HS-5 (cell line): ENCODE measurements around the gene CHMP1B.
"Not testable (repeated sequence)": the region's sequence is repeated elsewhere in the genome, so short reads cannot be mapped to it uniquely, and the experiment has no call there.

Experiments
- DNase-seq: peaks from one replicate; pipeline ENCODE4 v3.0.0-alpha.2; 2012; ENCODE audit warnings: low read depth

Gene CHMP1B

DNA sequence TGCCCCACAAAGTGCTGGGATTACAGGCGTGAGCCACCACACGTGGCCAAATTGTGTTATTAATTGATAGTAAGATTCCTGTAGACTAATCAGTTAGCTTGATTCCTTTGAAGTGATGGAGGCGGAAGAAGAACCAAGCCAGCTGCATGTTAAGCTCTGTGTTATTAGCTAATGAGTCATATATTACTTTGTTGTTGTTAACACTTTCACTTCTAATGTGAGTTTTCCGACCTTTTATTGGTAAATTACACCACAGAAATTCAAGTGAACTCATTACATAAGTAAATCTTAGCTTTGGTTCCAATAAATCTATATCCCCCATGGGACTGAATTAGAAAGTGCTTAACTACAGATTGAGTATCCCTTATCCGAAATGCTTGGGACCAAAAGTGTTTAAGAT is 20.3 kb downstream of the CHMP1B start:
- DNase-seq = no peak

DNA sequence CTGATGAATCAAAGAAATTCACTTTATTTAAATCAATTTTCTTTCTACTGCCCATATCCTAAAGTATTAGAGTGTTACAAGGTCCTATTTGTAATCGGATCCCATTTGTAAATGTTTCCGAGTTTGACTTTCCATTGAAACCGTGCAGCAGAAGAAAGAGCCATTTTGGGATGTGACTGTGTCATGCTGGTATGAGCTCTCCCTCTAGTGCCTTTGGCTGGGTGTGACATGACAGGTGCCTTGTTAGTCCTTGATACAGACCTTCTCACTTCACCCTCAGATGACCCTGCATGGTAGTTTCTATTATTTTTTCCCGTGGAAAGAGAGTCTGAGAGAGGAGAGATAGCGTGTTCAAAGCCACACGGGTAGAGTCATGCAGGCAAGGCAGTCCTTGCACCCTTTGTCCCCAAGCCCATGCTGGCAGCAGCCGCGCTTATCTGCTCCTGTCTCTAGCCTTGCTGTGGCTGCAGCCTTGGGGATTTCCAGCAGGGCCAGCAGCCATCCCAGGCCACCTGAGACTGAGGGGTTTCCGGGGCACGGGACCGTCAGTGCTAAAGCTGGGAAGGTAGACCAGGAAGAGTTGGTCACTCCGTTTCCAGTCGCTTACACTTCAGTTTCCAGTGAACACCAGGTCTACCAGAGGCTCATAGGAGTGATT is 21.4 kb downstream of the CHMP1B start:
- DNase-seq = no peak

DNA sequence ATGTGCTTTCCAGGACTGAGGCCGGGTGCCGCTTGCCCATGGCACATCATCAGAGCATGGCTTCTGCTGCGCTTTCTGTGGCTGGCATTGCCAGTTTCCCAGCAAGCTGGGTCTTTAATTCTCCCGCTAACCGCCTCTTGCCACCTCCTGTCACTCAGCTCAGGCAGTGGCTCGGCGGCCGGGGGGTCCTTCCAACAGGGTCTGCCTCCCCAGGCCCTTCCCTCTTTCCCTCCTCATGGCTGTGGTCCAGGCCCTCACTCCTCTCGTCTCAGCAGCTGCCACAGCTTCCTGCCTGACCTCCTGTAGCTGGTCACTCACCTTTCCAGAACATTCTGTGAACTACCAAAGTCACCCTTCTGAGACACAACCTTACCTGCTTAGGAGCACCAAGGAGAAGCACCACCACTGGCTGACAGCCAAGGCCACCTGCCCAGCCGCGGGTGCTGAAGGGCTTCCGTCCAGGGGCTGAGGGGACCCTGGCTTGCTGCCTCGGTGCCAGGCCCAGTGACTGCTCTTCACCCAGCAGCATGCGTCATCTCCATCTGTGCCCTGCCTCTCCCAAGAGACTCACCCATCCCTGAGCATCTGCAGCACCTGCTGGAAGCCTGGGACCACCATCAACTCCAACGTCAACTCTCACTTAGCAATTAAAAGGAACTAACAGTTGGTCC is 22.6 kb downstream of the CHMP1B start:
- DNase-seq = no peak

DNA sequence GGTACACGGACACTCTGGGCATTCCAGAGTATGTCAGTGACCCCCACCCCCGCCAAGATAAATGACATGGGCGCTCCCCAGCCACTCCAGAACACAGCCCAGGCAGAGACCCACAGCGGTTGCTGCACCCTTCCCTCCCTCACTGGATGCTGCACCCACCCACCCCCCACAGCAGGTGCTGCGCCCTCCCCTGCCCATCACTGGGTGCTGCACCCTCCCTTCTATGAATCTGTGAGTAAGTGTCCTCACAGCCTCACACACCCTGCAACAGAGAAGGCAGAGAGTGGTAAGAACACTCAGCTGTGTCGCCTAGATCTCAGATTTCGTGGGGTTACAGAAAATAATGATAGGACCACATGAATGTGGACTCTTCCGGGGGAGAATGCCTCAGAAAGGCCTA is 23.5 kb downstream of the CHMP1B start:
- no peak for DNase-seq

DNA sequence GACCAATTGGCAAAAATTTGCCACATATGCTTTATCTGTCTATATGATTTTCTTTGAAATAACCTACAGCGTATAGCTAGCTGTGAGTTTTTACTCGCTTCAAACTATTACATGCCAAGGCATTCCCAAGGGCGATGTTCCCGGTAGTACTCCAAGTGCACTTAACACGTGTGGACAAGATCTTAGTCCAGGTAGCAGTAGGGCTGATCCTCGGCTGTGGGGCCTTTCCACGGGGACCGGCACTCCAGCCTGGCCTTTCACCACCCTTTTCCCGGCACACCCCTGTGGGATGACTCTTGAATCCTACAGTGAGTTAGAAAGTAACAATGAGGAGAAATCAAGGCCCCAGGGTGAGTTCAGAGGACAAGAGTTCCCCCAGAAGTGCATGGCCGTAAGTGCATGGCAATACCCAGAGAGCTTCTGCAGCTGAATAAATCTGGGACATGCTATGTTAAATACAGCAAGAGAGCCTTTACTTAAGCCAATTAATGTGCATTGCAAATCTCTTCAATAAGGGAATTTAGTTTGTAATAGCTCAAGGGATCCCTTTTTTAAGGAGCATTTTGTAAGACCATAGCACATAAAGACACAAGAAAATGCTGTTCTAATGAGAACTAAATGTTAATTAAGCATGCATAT is 26.4 kb downstream of the CHMP1B start:
- DNase-seq = no peak

DNA sequence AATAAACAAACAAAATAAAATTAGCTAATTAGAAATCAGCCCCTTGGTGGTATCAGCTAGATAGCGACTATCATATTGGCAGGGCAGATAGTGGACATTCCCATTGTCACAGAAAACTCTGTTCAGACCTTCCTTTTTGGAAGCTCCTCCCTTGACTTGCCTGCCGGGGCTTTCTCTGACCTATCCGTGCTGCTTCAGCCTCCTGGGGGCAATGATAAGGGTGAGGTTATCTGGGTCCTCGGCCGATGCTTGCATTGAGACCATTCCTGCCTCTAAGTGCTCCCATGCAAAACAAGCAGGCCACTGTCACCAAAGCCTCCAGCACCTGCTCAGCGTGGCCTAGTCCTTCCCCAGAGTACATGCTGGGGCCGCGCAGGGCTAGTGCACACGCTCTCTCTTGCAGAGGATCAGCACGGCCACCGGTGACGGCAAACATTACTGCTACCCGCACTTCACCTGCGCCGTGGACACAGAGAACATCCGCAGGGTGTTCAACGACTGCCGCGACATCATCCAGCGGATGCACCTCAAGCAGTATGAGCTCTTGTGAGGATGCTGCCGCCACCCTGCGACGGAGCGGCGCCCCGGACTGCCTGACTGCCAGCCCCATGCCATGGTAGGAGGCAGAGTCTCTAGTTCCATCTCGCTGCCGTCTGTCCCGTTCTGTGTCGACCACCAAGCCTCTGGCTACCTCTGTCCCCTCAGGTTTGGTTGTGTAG is 29.5 kb downstream of the CHMP1B start:
- DNase-seq = no peak

DNA sequence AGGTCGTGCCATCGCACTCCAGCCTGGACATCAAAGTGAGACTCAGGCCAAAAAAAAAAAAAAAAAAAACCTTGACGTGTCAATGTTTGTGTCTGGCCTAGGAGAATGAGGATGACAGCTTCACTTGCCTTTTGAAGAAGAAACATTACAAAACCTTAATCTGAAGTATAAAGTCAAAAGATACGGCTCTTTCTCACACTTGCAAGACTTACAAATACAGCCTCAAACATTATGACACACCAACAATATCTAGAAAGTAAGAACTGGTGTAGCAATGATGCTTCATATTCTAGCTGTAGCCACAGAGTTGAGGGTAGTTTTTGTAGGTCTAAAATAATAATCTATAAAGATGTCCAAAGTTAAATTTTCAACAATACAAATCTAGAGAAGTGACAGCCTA is 31.4 kb downstream of the CHMP1B start:
- no peak for DNase-seq

DNA sequence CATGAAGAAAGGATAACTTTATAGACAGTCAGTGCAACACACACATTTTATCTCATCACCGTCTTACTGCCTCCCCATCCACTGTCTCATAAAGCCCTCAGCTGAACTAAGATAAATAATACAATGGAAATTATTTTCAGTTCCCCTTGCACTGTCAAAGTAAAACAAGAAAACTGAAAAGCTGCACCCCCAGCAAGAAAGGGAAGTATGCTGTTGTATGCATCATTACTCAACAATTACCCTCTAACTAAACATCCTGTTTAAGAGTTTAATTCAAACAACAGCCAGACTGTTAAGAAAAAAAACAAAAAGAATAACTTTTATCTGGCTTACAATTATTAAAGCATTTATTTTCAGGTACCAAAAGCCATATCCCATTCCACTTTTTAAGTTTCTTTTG is 31.9 kb downstream of the CHMP1B start:
- no peak for DNase-seq

DNA sequence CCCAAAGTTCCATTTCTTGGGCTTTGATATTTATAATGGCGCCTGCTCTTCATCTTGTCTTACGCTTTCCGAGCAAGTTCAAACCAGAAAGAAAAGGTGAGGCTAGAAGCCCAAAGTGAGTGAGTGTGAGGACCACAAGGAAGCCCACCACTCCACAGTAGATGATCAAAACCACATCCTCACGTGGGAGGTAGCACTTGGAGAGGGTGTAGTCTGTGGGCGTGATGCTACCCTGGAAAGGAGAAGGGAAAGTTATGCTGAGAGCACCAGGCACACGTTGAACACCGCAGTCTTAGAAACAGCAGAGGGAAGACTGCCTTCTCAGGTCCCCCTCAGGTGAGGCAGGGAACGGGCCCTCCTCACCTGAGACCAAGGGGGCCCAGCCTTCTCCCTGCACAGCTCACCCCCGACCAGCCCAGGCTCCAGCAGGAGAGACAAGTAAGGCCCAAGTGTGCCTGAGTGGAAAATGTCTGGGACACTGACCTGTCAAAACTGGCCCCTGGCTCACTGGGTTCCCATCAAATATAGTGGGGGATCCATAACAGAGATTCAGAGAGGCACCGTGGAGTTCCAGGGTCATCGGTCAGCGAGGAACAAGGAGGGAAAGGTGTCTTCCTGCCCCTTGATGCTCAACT is 33.3 kb downstream of the CHMP1B start:
- no peak for DNase-seq

DNA sequence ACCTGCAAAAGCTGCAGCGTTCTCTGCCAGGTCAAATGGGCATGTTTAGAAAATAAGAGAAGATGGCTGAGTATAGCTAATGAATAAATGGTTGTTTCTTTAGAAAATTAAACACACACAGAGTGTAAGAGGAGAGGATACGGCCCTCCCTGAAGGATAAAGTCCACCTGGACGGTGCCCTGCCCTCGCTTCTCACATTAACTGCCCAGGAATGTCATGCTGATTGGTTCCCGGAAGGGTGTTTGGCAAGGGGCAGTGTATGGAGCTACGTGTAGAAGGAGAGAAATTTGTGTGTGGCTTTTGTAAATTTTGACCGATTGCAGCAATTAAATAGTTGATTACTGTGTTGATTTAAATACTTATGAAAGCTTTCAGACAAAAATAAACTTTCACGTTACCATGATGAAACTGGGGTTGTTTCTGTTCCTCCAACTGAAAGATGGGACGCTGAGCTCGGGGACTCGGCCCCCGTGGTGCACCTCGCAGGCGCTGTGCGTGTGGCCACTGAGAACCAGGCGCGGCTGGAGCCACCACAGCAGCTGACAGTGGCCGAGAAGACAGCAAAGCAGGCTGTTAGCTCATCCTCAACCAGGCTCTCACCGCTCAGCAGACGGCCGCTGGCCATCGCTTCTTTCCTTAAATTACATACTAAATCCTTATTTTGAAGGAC is 34.2 kb downstream of the CHMP1B start:
- no peak for DNase-seq

DNA sequence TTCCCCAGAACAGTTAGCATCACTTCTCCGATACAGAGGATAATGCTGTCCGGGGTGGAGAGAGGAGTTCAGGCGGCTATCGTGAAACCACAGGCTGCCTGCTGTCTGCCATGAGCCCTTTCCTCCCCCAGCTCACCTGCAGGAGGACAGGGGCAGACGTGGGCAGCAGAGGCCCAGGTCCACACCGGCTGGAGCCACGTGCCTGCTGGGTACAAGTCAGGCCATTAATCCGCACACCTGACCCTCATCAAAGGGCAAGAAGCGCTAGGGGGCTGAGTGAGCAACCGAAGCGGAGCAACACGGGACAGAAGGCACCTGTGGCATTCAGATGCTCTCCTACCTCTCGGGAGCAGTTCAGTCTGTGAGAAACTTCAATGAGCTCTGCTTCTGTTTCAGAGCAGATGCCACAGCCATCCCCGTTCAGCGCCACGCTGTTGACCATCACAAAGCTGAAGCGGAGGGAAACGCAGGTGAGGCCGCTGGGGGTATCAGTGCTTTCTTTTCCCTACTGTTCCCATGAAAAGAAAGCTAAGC is 35.4 kb downstream of the CHMP1B start:
- no peak for DNase-seq

DNA sequence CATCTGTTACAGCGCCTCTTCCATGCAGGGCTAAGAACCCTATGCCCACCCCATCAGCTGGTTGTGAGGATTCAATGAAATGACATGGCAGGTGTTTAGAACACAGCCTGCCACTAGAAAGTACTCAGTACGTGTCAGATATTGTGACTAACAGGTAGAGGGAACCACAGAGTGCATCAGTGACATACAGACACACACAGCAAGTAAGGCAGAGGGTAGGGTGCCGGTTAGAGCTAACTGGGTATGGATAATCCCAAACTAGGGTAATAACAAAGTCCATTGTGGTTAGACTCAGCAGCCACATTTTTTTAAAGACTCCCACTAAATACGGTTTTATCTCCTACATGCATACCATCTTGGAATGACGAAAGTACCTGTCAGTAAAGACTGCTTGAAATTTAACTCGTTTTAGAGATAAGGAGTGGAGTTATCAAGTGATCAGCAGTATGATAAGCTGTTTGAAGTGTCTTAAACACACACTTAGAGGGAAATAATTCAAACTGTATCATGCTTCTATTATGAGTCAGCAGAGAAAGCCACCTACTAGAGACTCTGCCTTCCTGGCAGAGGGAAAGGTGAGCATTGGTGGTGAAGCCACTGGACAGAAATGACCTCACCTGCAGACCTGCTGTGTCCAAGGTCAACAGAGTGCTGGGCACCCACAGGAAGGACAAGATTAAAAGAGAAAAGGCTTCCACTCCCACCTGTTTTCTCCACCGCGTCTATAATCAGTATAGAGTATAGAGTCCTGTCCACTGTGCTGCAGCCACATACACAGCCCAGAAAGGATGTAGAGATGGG is 36.3 kb downstream of the CHMP1B start:
- DNase-seq = no peak

DNA sequence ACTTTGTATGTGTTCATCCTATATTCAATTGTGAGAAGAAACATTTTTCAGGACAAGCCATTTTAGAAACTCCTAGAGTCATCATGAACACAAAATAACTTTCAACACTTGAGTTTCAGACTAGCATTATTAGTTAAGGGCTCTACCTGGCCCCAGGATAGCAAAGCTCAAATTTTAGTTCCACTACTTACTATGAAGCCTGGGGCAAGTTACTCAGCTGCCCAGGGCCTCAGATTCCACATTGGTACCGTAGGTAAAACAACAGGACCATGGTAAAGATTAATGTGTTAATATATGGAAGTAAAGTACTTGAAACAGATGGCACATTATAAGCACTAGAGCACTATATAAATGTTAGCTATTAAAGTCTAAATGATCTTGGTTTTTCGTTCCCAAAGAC is 37.5 kb downstream of the CHMP1B start:
- DNase-seq = no peak

DNA sequence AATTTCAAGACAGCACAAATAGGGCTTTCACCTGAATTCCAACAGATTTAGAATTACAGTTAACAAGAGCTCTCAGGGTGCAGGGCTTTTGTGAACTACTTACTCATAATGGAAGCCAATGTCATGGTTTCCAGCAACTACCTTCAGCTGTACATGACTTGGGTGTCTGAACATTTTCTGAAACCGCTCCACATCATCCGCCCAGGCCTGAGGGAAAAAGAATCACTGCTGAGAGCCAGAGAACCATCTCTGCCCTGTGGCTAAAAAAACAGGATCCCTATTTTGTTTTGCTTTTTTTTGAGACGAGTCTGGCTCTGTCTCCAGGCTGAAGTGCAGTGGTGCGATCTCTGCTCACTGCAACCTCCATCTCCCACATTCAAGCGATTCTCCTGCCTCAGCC is 38.1 kb downstream of the CHMP1B start:
- no peak for DNase-seq

DNA sequence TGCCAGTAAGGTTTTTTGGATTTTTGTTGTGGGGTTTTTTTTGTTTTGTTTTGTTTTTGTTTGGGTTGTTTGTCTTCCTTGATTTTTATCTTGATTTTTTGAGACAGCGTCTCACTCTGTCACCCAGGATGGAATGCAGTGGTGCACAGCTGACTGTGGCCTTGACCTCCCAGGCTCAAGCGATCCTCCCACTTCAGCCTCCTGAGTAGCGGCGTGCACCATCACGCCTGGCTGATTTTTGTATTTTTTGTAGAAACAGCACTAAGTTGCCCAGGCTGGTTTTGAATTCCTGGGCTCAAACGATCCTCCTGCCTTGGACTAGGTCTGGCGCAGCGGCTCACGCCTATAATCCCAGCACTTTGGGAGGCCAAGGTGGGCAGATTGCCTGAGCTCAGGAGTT is 40.5 kb downstream of the CHMP1B start:
- DNase-seq = no peak

DNA sequence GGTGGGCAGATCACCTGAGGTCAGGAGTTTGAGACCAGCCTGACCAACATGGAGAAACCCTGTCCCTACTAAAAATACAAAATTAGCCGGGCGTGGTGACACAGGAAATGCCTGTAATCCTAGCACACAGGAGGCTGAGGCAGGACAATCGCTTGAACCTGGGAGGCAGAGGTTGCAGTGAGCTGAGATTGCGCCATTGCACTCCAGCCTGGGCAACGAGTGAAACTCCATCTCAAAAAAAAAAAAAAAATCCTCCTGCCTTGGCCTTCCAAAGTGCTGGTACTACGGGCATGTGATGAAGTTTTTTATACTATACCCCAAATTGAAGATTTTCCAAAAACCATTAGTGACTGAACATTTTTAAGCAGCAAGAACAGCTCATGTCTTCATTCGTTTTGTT is 41.2 kb downstream of the CHMP1B start:
- DNase-seq = not testable (repeated sequence)

DNA sequence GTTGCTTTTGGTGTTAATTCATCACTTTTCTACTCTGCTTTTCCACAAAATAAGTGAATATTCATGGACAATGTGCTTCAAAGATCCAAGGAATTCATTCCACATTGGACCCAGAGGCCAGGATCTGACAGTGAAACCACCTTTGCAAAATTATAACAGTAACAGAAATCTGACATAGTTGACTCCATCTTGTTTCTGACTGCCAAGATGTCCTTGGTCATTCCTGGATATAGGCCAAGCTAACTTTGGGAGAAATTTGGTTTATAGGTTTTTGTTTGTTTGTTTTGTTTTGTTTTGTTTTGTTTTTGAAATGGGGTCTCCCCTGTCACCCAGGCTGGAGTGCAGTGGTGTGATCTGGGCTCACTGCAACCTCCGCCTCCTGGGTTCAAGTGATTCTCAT is 46.6 kb downstream of the CHMP1B start:
- no peak for DNase-seq

DNA sequence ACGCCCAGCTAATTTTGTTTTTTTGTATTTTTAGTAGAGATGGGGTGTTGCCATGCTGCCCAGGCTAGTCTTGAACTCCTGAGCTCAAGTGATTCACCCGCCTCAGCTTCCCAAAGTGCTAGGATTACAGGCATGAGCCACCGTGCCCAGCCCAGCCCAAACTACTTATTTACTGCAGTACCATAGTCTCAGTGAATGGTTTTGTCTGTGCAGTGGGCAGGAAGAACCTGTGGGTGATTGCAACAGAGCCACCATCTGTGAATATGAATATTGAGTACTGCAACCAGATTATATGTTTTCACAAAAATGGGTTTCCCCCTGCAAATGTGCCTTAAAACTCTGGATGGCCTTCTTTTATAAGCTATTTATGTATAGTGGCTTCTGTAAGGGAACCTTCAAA is 47.9 kb downstream of the CHMP1B start:
- DNase-seq = no peak

DNA sequence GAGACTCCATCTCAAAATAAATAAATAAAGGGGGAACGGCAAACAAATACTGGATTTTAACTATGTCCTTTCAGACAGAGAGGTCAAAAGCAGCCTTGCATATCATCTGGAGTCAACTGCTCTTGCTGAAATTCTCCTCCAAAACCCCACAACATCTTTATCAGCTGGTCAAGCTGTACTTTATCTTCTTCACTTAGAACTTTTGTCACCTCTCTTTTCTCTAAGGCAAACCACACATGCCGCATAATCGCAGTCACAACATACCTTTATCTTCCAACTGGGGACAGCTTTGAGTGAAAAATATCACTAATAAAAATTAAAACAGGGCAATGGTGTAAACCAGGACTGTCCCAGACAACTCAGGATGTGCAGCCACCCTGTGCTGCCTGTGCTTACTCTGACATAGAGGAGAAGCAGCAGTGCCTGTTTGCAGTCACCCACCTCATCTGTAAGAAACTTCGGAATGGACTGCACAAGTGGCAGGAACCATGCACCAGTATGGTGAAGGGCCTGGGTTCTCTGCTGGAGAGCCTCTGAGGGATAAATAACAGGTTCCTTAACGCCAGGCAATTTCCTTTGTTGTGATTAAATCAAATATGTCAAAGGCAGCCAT is 50.7 kb downstream of the CHMP1B start:
- no peak for DNase-seq

DNA sequence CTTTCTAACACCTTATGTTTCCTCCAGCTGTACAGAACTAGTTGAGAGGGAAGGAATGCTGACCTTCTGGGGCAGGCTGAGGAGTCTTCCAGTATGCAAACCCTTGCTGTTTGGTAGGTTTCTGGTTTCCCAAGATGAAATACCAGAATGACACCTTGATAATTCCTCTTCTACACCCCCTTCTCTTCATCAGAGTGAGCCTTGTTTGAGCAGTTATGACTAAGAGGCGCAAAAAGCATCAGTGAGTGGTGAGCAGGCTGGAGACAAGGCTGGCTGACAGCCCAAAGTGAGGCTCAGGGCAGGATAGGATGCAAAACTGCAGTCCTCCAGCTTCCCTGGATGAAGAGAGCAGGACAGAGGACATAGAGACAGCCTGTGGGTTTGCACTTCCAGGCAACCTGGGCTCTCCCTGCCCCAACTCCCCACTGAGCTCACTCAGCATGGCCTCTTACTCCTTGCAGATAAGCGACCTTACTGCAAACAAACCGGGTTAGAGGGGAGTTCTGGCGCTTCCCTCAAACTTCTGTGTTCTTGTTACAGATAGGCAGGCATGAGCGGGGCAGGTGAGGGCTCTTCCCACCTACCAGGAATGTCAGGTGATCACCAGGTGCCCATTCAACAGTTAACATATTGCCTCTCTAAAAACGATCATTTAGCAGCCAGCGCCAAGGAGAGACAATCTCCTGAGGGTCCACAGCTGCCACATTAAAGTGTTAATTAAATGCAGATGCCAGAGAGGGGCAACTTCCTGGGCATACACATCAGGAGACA is 51.5 kb downstream of the CHMP1B start:
- no peak for DNase-seq
